Heart left ventricle (tissue), 16 donors: ENCODE data around the gene CGB3. TPM values are rescaled to one million over a fixed set of nuclear protein-coding genes. Genes with fewer than 3 reads are reported as not detected.
"Not testable (repeated sequence)": the region's sequence is repeated elsewhere in the genome, so short reads cannot be mapped to it uniquely, and the experiment has no call there.

Source experiments
- ATAC-seq, 4 donors: fragments of 200-7000 bp; cut with Tn5 transposase; one replicate each; pipeline ENCODE4 v1.9.1; 2020 to 2022; ENCODE audit warnings: moderate library complexity in 4 of 4, mild to moderate bottlenecking in 3 of 4, moderate number of reproducible peaks in 1 of 4
- DNase-seq, 5 donors: peaks; one replicate each; pipeline ENCODE4 v3.0.0-alpha.2; 2020
- H3K27ac ChIP-seq, 12 donors: fragments of 200-600 bp; sonication (generic) in 4 of 12; one replicate each; pipeline versions ENCODE4 v1.5.0 to v1.8.0; 2016 to 2022; ENCODE audit warnings: mild to moderate bottlenecking in 2 of 12
- H3K27me3 ChIP-seq, 9 donors: fragments of 200-600 bp; sonication (generic) in 2 of 9; one replicate each; pipeline versions ENCODE4 v1.5.1 to v1.8.0; 2016 to 2022; ENCODE audit warnings: mild to moderate bottlenecking in 3 of 9
- H3K36me3 ChIP-seq, 9 donors: fragments of 200-600 bp; sonication (generic) in 2 of 9; one replicate each; pipeline versions ENCODE4 v1.5.0 to v1.8.0; 2018 to 2022; ENCODE audit warnings: mild to moderate bottlenecking in 2 of 9
- H3K4me1 ChIP-seq, 12 donors: fragments of 200-600 bp; sonication (generic) in 4 of 12; one replicate each; pipeline versions ENCODE4 v1.5.0 to v1.8.0; 2016 to 2022; ENCODE audit warnings: mild to moderate bottlenecking in 3 of 12
- H3K4me3 ChIP-seq, 12 donors: fragments of 200-600 bp; sonication (generic) in 4 of 12; one replicate each; pipeline versions ENCODE4 v1.5.0 to v1.8.0; 2017 to 2022; ENCODE audit warnings: mild to moderate bottlenecking in 9 of 12, moderate library complexity in 4 of 12
- H3K9me3 ChIP-seq, 12 donors: fragments of 200-600 bp; sonication (generic) in 4 of 12; one replicate each; pipeline versions ENCODE4 v1.5.0 to v1.8.0; 2016 to 2022; ENCODE audit warnings: mild to moderate bottlenecking in 1 of 12
- POLR2A ChIP-seq, 2 donors: fragments of 450-650 bp; IDR thresholded peaks; one replicate each; pipeline ENCODE4 v1.6.1; 2017; ENCODE audit warnings: antibody characterized with exemption in 2 of 2, mild to moderate bottlenecking in 2 of 2, moderate library complexity in 2 of 2
- WGBS, 4 donors: extraction: QIAGEN DNeasy Blood & Tissue Kit in 2 of 4; methylation state at CpG; one replicate each; pipeline versions ENCODE4 v1.1.5 to v1.1.7; 2013 to 2018; 5-methylcytosine and 5-hydroxymethylcytosine counted together
- intact Hi-C, 10 donors: fragments of 100-400 bp; cut with DNase I; formaldehyde crosslinking; loops; one replicate each; pipeline versions ENCODE4 v1.11.1 to v1.14.2; 2022
- long read RNA-seq, 3 donors: library from polyadenylated mRNA; unstranded; transcript quantifications; one replicate each; pipeline ENCODE4 v2.0.0, GENCODE V29; 2020 to 2021
- polyA plus RNA-seq, 2 donors: library from polyadenylated mRNA; stranded (reverse); fragments of 200-250 nt; gene quantifications; one replicate each; pipeline ENCODE4 v1.2.3, GENCODE V29; 2013
- total RNA-seq, 9 donors: library from RNA; depleted of rRNA in 2 of 9; stranded (reverse); fragments of >200 nt in 2 of 9; fragmentation: NEBNext Ultra II Directional in 3 of 9; extraction: Animal tissue kit (Norgen Biotek cat#: 25700) in 3 of 9; gene quantifications; one replicate each; pipeline versions ENCODE4 v1.1.0 to v1.2.4, GENCODE V29; 2016 to 2023
- TF ChIP-seq, protein P1 (sequence below), 12 donors: fragments of 200-600 bp; sonication (generic) in 4 of 12; IDR thresholded peaks; one replicate each; pipeline versions ENCODE4 v1.5.0 to v1.8.0; 2018 to 2022; ENCODE audit warnings: antibody characterized with exemption in 12 of 12, mild to moderate bottlenecking in 5 of 12
- donor health status: ischemic (EF 13 %, LVEDD 7.1; RV severe dilation, severe dysfunction).
- donor health status: healthy with polysubstance abuse.
- donor health status: DM: no; HTN: yes; CAD: no.
- donor health status: DM: no; HTN: no; CAD: no.
- donor health status: ischemic (EF 25% LVEDD 6.9; RV normal size, moderate dysfunction).
- donor health status: ischemic (EF 25% LVEDD 5.7; RV mildly dilated, moderate dysfunction).
- donor health status: healthy.
- donor health status: DM: yes; HTN: yes; CAD: no.
- donor health status: ischemic (EF 35%, LVEDD 5.7; RV mildly dilated, moderate dysfunction).
- donor health status: nonischemic (EF 11% LVEDD 7.7; RV severe dilation, severe dysfunction).
- donor health status: DM: yes; HTN: yes; CAD: no.
- donor health status: PGD.
- donor health status: ischemic (EF 29% LVEDD 5.4; RV normal size, mild dysfunction).
- donor health status: nonischemic (EF 23%, LVEDD 6.1; RV moderate dilation, normal function).

Gene CGB3
- total RNA-seq (not detected), polyA plus RNA-seq (not detected)
- long read RNA-seq, donor 1 = 0 reads
- long read RNA-seq, donor 2 = 0 reads
- long read RNA-seq, donor 3 = 0 reads

DNA sequence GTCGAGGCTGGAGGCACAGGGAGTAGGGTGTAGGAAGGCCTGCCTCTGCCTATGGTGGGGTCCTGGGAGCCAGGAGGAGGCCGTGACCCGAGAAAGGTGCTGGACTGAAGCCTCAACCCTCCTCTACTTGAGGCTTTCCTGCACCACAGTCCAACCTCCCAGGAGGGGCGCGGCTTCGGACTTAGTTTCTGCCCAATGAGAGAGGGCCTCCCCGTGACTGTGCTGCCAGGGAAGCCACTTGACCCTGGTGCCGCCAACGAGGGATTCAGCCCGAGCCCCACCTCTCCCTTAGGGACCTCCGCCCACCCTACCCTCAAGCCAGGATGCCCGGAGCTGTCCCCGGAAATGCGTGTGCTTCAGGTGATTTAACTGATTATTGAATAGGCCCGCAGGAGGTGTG is at the start of gene CGB3:
Gene CGB3, minus strand, starts transcription at position 101 of the 400 bp plus-strand sequence. CDS start 362 bp downstream, outside the sequence.
- 67 to 80% (median 67%) methylated on average over 13 to 15 of the region's 15 CpGs; no CpG with 5 or more reads in 1 of the 4 donors for WGBS, 4 donors
- DNase-seq, H3K4me1 ChIP-seq, H3K36me3 ChIP-seq, H3K4me3 ChIP-seq, H3K27ac ChIP-seq, ATAC-seq, intact Hi-C loops, H3K9me3 ChIP-seq: not testable (repeated sequence)
- H3K27me3 ChIP-seq = peaks cover 0 to 14% (median 0%) of the 10 kb centered on the region in 9 donors

DNA sequence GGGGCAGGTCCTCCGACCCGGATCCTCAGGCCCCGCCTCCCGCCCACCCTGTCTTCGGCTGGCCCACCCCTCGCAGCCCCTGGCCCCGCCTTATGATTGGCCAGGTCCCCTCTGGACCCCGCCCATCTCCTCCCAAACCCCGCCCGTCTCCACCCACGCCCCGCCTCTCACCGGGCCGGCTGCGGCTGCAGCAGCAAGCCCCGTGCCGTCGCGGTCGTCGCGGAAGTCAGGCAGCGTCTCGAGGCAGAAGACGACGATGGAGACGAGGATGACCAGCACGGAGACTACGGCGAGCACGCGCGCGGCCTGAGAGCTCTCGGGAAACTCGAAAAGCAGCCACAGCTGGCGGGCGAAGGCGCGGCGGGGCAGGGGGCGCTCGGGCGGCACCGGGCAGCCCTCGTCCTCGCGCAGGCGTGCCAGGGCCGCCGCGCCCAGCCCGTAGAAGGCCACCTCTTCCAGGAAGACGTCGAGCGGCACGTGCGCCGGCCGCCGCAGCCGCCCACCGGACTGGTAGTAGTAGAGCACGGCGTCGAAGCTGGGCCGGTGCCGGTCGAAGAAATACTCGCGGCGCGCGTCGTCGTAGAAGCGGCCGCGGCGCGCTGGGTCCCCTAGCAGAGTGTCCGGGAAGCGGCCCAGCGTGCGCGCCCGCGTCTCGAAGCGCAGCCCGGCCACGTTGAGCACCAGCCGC is 47.9 kb upstream of the CGB3 start:
- Histone ChIP-seq H3K36me3 (no peaks in the 10 kb centered on the region), H3K9me3 (no peaks in the 10 kb centered on the region), H3K4me1 (peaks cover 0 to 20% (median 1%) of the 10 kb centered on the region in 12 donors), H3K27ac (no peak overlapping the region), H3K27me3 (peaks cover 9 to 71% (median 28%) of the 10 kb centered on the region in 9 donors), H3K4me3 (peak overlapping the region in 2 of 12 donors; percentile 19 to 40)
- WGBS, 4 donors = 2 to 5% (median 4%) methylated on average over 28 to 93 of the region's 93 CpGs
- ATAC-seq = no peak
- DNase-seq = no peak
- intact Hi-C loops = no loop called here
- TF ChIP-seq POLR2A (IDR thresholded peaks at IDR 0.05) = no peak
- TF ChIP-seq, protein P1, sequence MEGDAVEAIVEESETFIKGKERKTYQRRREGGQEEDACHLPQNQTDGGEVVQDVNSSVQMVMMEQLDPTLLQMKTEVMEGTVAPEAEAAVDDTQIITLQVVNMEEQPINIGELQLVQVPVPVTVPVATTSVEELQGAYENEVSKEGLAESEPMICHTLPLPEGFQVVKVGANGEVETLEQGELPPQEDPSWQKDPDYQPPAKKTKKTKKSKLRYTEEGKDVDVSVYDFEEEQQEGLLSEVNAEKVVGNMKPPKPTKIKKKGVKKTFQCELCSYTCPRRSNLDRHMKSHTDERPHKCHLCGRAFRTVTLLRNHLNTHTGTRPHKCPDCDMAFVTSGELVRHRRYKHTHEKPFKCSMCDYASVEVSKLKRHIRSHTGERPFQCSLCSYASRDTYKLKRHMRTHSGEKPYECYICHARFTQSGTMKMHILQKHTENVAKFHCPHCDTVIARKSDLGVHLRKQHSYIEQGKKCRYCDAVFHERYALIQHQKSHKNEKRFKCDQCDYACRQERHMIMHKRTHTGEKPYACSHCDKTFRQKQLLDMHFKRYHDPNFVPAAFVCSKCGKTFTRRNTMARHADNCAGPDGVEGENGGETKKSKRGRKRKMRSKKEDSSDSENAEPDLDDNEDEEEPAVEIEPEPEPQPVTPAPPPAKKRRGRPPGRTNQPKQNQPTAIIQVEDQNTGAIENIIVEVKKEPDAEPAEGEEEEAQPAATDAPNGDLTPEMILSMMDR (IDR thresholded peaks at IDR 0.05) = no peak

DNA sequence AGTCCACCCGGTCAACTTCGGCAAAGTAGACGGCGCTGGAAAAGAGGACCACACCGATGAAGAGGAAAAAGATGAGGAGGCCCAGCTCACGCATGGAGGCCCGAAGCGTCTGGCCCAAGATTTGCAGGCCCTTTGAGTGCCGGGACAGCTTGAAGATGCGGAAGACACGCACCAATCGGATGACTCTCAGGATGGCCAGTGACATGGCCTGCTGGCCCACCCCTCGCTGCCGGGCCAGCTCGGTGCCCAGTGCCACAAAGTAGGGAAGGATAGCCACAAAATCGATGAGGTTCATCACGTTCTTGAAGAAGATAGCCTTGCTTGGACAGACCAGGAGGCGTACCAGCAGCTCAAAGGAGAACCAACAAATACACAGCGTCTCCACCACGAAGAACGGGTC is 46.3 kb upstream of the CGB3 start:
- Histone ChIP-seq H3K4me3 (no peak overlapping the region), H3K9me3 (no peaks in the 10 kb centered on the region), H3K27ac (no peak overlapping the region), H3K27me3 (peaks cover 9 to 74% (median 31%) of the 10 kb centered on the region in 9 donors), H3K36me3 (no peaks in the 10 kb centered on the region), H3K4me1 (peaks cover 0 to 21% (median 2%) of the 10 kb centered on the region in 12 donors)
- 94 to 95% (median 95%) methylated on average over 21 of the region's 21 CpGs for WGBS, 4 donors
- ATAC-seq = no peak
- no peak for TF ChIP-seq POLR2A (IDR thresholded peaks at IDR 0.05)
- TF ChIP-seq, protein P1 (IDR thresholded peaks at IDR 0.05) = no peak
- intact Hi-C loops = no loop called here
- no peak for DNase-seq

DNA sequence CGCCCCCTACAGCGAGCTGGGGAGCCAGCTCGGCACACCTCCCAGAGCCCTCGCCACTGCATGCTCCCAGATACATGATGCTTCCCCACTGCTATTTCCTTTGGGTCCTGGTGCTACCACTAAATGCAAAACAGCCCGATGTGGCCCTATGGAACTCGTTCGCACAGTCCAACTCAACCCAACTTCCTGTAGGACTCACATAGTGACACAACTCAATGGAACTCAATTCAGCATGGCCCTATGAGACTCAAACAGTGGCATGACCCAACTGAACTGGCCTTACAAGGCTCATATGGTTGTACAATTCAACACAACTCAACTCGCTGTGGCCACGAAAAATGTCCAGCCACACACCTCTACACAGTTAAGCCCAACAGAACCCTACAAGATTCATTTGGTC is 44.9 kb upstream of the CGB3 start:
- H3K9me3 ChIP-seq = no peaks in the 10 kb centered on the region

More for the DNA sequence above, 44.9 kb upstream of the CGB3 start:
- intact Hi-C loops = no loop called here
- Histone ChIP-seq H3K4me1 (peaks cover 0 to 31% (median 9%) of the 10 kb centered on the region in 12 donors), H3K4me3 (no peak overlapping the region), H3K36me3 (no peaks in the 10 kb centered on the region), H3K27me3 (peaks cover 8 to 78% (median 33%) of the 10 kb centered on the region in 9 donors), H3K27ac (no peak overlapping the region)
- no peak for DNase-seq
- 91 to 97% (median 95%) methylated on average over 9 of the region's 9 CpGs for WGBS, 4 donors
- no peak for ATAC-seq
- TF ChIP-seq POLR2A (IDR thresholded peaks at IDR 0.05) = no peak
- TF ChIP-seq, protein P1 (IDR thresholded peaks at IDR 0.05) = no peak
